ENCODE results near the gene PDIK1L.

The PDIK1L gene

DNA sequence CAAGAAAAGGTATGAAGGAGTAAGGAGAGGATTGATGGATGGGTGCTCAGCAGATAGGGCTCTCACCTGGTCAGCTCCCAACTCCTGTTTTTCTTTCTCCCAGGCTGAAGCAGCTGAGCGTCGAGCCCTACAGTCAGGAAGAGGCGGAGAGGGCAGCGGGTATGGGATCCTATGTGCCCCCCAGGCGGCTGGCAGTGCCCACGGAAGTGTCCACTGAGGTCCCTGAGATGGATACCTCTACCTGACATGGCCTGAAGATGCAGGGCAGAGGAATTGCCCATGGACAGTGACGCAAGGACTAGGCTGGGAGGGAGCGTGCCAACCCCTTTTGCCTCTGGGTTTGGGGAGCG lies 58.8 kb downstream of the PDIK1L start:
- Histone ChIP-seq H3K36me3 (ENCODE audit: control insufficient read depth in 2 of 2, insufficient read depth in 1 of 2, low read length in 2 of 2) (peaks cover 0 to 10% of the 10 kb centered on the region in 2 experiments; a peak in 1 of 3 replicates), H3K27ac (ENCODE audit: extremely low read depth, low read depth, low read length) (no peak overlapping the region; the same call in 1 of the 2 replicates), H3K4me3 (ENCODE audit: low read depth, low read length) (peak overlapping the region; percentile 68), H3K9me3 (ENCODE audit: control insufficient read depth, insufficient read depth, low read depth, low read length) (no peaks in the 10 kb centered on the region), H3K4me1 (ENCODE audit: control insufficient read depth, insufficient read depth, low read length) (peaks cover 7% of the 10 kb centered on the region; the same call in 1 of the 2 replicates)
- TF ChIP-seq ZBTB17 (tag by site-specific recombination; IDR thresholded peaks at IDR 0.05) (peak; percentile 95), ZSCAN23 (tag by site-specific recombination; IDR thresholded peaks at IDR 0.05) (no peak)
- TF ChIP-seq, protein P1, sequence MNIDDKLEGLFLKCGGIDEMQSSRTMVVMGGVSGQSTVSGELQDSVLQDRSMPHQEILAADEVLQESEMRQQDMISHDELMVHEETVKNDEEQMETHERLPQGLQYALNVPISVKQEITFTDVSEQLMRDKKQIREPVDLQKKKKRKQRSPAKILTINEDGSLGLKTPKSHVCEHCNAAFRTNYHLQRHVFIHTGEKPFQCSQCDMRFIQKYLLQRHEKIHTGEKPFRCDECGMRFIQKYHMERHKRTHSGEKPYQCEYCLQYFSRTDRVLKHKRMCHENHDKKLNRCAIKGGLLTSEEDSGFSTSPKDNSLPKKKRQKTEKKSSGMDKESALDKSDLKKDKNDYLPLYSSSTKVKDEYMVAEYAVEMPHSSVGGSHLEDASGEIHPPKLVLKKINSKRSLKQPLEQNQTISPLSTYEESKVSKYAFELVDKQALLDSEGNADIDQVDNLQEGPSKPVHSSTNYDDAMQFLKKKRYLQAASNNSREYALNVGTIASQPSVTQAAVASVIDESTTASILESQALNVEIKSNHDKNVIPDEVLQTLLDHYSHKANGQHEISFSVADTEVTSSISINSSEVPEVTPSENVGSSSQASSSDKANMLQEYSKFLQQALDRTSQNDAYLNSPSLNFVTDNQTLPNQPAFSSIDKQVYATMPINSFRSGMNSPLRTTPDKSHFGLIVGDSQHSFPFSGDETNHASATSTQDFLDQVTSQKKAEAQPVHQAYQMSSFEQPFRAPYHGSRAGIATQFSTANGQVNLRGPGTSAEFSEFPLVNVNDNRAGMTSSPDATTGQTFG (tag by site-specific recombination; IDR thresholded peaks at IDR 0.05; ENCODE audit: borderline replicate concordance): no peak
- TF ChIP-seq, protein P2, sequence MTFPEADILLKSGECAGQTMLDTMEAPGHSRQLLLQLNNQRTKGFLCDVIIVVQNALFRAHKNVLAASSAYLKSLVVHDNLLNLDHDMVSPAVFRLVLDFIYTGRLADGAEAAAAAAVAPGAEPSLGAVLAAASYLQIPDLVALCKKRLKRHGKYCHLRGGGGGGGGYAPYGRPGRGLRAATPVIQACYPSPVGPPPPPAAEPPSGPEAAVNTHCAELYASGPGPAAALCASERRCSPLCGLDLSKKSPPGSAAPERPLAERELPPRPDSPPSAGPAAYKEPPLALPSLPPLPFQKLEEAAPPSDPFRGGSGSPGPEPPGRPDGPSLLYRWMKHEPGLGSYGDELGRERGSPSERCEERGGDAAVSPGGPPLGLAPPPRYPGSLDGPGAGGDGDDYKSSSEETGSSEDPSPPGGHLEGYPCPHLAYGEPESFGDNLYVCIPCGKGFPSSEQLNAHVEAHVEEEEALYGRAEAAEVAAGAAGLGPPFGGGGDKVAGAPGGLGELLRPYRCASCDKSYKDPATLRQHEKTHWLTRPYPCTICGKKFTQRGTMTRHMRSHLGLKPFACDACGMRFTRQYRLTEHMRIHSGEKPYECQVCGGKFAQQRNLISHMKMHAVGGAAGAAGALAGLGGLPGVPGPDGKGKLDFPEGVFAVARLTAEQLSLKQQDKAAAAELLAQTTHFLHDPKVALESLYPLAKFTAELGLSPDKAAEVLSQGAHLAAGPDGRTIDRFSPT (tag by site-specific recombination; IDR thresholded peaks at IDR 0.05): peak; percentile 60
- ChIA-PET CTCF (interaction anchor here (0.6 to 2.0 kb wide), 15 partner anchors 8 to 1211 kb away, joined by 3 to 16 read pairs (median 3); partner anchors contain the start of gene CEP85), POLR2A (interaction anchor here (0.6 to 2.9 kb wide), 4 partner anchors 32 to 259 kb away, joined by 3 to 23 read pairs (median 4); partner anchors contain the start of gene CEP85)

DNA sequence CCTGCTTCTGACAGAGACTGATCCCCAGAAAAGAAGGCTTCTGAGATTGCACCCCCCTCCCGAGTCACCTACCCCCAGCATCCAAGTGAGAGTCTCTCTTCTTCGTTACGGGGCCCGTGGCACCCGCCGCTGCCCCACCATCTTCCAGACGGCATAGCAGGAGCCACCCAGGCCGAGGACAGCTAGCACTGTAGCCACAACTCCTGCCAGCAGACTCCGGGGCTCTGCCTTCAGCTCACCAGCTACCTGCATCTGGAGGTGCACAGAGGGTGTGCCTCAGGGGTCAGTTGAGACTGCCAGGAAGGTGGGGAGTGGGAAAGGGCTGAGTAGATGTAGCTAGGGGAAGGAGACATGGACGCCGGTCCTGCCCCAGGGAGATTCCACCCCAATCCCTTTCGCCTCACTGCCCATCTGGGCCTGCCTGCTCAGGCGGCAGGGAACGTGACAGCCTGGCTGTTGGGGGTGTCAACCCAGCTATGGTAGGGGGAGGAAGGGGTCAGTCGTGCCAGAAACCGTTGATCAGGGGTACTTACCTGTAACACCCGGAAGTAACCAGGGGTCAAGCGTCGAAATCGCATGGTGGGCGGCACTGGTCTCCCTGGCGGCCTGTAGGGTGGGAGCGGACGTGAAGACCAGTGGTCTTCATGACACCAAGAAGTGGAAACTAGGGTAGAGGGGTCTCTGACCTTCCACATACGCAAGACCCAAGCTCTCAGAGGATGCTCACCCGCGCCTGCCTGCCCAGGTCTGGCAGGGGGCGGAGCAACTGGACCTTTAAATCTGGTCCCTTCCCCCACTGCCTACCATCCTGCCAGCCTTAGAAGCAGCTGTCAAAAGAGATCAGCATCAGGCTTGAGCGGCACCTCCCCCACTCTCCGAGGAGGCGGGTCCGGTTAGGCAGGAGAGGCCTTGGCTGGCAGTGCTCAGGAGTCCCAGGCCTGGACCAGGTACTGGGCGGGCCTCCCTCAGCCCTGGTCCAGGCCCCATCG lies 59.8 kb downstream of the PDIK1L start, which contains the start of gene ZNF593OS:
Gene ZNF593OS, minus strand, starts transcription at position 749 of the 989 bp plus-strand sequence. Its CDS starts 171 bp downstream, at position 578.
- no peak within 1 kb of the TSS for H3K27ac ChIP-seq (ENCODE audit: extremely low read depth, low read depth, low read length)
- ChIA-PET CTCF (interaction anchor here (1.1 to 1.7 kb wide), 2 partner anchors 19 to 62 kb away, joined by 4 to 5 read pairs; partner anchors contain the start of genes CATSPER4 and CEP85), POLR2A (interaction anchor here (0.9 to 2.9 kb wide), 3 partner anchors 16 to 118 kb away, joined by 3 to 23 read pairs (median 9); partner anchors contain the start of gene CEP85)

More for the DNA sequence above, 59.8 kb downstream of the PDIK1L start, which contains the start of gene ZNF593OS:
- Histone ChIP-seq H3K4me1 (ENCODE audit: control insufficient read depth, insufficient read depth, low read length) (peaks cover 7% of the 10 kb centered on the region; the same call in 1 of the 2 replicates), H3K4me3 (ENCODE audit: low read depth, low read length) (no peak within 1 kb of the TSS), H3K36me3 (ENCODE audit: control insufficient read depth in 2 of 2, insufficient read depth in 1 of 2, low read length in 2 of 2) (peaks cover 0 to 10% of the 10 kb centered on the region in 2 experiments; a peak in 1 of 3 replicates), H3K9me3 (ENCODE audit: control insufficient read depth, insufficient read depth, low read depth, low read length) (no peaks in the 10 kb centered on the region)
- TF ChIP-seq ZNF16 (tag by site-specific recombination; IDR thresholded peaks at IDR 0.05; ENCODE audit: low read depth) (no peak), HOXC10 (CRISPR knock-in tag; IDR thresholded peaks at IDR 0.05) (no peak), ZNF530 (tag by site-specific recombination; IDR thresholded peaks at IDR 0.05; ENCODE audit: low read depth) (no peak), IKZF3 (tag by site-specific recombination; IDR thresholded peaks at IDR 0.05) (no peak), SP2 (tag by site-specific recombination; IDR thresholded peaks at IDR 0.05) (peak; percentile 45; the same call in 1 of the 2 replicates), ZNF138 (tag by site-specific recombination; IDR thresholded peaks at IDR 0.05; ENCODE audit: borderline replicate concordance) (no peak)
- TF ChIP-seq, protein P3, sequence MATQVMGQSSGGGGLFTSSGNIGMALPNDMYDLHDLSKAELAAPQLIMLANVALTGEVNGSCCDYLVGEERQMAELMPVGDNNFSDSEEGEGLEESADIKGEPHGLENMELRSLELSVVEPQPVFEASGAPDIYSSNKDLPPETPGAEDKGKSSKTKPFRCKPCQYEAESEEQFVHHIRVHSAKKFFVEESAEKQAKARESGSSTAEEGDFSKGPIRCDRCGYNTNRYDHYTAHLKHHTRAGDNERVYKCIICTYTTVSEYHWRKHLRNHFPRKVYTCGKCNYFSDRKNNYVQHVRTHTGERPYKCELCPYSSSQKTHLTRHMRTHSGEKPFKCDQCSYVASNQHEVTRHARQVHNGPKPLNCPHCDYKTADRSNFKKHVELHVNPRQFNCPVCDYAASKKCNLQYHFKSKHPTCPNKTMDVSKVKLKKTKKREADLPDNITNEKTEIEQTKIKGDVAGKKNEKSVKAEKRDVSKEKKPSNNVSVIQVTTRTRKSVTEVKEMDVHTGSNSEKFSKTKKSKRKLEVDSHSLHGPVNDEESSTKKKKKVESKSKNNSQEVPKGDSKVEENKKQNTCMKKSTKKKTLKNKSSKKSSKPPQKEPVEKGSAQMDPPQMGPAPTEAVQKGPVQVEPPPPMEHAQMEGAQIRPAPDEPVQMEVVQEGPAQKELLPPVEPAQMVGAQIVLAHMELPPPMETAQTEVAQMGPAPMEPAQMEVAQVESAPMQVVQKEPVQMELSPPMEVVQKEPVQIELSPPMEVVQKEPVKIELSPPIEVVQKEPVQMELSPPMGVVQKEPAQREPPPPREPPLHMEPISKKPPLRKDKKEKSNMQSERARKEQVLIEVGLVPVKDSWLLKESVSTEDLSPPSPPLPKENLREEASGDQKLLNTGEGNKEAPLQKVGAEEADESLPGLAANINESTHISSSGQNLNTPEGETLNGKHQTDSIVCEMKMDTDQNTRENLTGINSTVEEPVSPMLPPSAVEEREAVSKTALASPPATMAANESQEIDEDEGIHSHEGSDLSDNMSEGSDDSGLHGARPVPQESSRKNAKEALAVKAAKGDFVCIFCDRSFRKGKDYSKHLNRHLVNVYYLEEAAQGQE (tag by site-specific recombination; IDR thresholded peaks at IDR 0.05): no peak

All from HEK293 (cell line).